IPS-NIHi7 (cell line): Measurements from ENCODE around the gene SMARCAL1.
"Not testable (repeated sequence)": the region's sequence is repeated elsewhere in the genome, so short reads cannot be mapped to it uniquely, and the experiment has no call there.

Source experiments
- DNase-seq: peaks from one replicate; pipeline ENCODE4 v3.0.0; 2012; ENCODE audit warnings: mixed read lengths; ENCODE audit errors: extremely low spot score

SMARCAL1 gene

GRCh38 chr2:216501854-216502253, 89.6 kb downstream of the SMARCAL1 start:
- no peak for DNase-seq

- DNase-seq = no peak
These were observed 90.3 kb downstream of the SMARCAL1 start for GRCh38 chr2:216502381-216503158.

- no peak for DNase-seq
These were observed 90.9 kb downstream of the SMARCAL1 start for GRCh38 chr2:216503159-216503629.

- DNase-seq = no peak
These were observed 91.6 kb downstream of the SMARCAL1 start for GRCh38 chr2:216503697-216504375.

- DNase-seq = no peak
These were observed 92.1 kb downstream of the SMARCAL1 start for GRCh38 chr2:216504376-216504762.

GRCh38 chr2:216505133-216506106, 93.1 kb downstream of the SMARCAL1 start:
- no peak for DNase-seq

- DNase-seq = no peak
These were observed 95.2 kb downstream of the SMARCAL1 start for GRCh38 chr2:216507220-216508160.

- no peak for DNase-seq
These were observed 95.9 kb downstream of the SMARCAL1 start for GRCh38 chr2:216508229-216508628.

- DNase-seq = peak; percentile 57
These were observed 104.6 kb downstream of the SMARCAL1 start for GRCh38 chr2:216516730-216517350.

GRCh38 chr2:216517447-216518225, 105.4 kb downstream of the SMARCAL1 start:
- no peak for DNase-seq

- DNase-seq = not testable (repeated sequence)
These were observed 106.4 kb downstream of the SMARCAL1 start for GRCh38 chr2:216518566-216519119.

GRCh38 chr2:216519154-216519762, 107.0 kb downstream of the SMARCAL1 start:
- DNase-seq = peak; percentile 73

GRCh38 chr2:216520112-216520511, 107.8 kb downstream of the SMARCAL1 start:
- no peak for DNase-seq

GRCh38 chr2:216522892-216523502, 110.7 kb downstream of the SMARCAL1 start:
- no peak for DNase-seq

GRCh38 chr2:216525972-216526371, 113.7 kb downstream of the SMARCAL1 start:
- DNase-seq = no peak

- DNase-seq = no peak
These were observed 114.7 kb downstream of the SMARCAL1 start for GRCh38 chr2:216526939-216527338.

- no peak for DNase-seq
These were observed 115.3 kb downstream of the SMARCAL1 start for GRCh38 chr2:216527600-216527999.

GRCh38 chr2:216532562-216532961, 120.3 kb downstream of the SMARCAL1 start:
- DNase-seq = no peak
